GM13977 (cell line): ENCODE data around the gene TRPM4.
"Not testable (repeated sequence)": the region's sequence is repeated elsewhere in the genome, so short reads cannot be mapped to it uniquely, and the experiment has no call there.

Source experiments
- DNase-seq: peaks from one replicate; pipeline ENCODE4 v3.0.0; 2012; ENCODE audit warnings: low spot score
- CTCF ChIP-seq: IDR thresholded peaks from 2 replicates; pipeline ENCODE4 v1.5.1; 2012; ENCODE audit warnings: mild to moderate bottlenecking, control low read depth; ENCODE audit not compliant: insufficient read depth; ENCODE audit errors: extremely low read depth, missing control alignments
- in situ Hi-C: fragments of 300-500 bp; cut with MboI; formaldehyde crosslinking; loops from one replicate; pipeline ENCODE4 v1.12.0; 2022; ENCODE audit warnings: low sequenced_read_pairs, low pct_unique_long_range_greater_than_20kb, mixed read lengths, inconsistent platforms; ENCODE audit not compliant: unreplicated experiment

TRPM4 gene

GRCh38 chr19:49173198-49173597 lies 15.6 kb downstream of the TRPM4 start:
- in situ Hi-C loops: no loop called here
- no peak for TF ChIP-seq CTCF
- no peak for DNase-seq

GRCh38 chr19:49180659-49181058 lies 23.1 kb downstream of the TRPM4 start:
- TF ChIP-seq CTCF: no peak
- in situ Hi-C loops: no loop called here
- DNase-seq: no peak

GRCh38 chr19:49182010-49182847 lies 24.6 kb downstream of the TRPM4 start:
- DNase-seq, in situ Hi-C loops: not testable (repeated sequence)

- TF ChIP-seq CTCF: no peak
- no peak for DNase-seq
- in situ Hi-C loops: no loop called here
Measured at GRCh38 chr19:49182848-49183375, 25.3 kb downstream of the TRPM4 start.

- no peak for DNase-seq
- in situ Hi-C loops: no loop called here
- no peak for TF ChIP-seq CTCF
Measured at GRCh38 chr19:49186108-49186507, 28.5 kb downstream of the TRPM4 start.

GRCh38 chr19:49188626-49189200 lies 31.1 kb downstream of the TRPM4 start:
- in situ Hi-C loops: no loop called here
- TF ChIP-seq CTCF: no peak
- DNase-seq: no peak

GRCh38 chr19:49189259-49189658 lies 31.7 kb downstream of the TRPM4 start:
- no peak for DNase-seq
- TF ChIP-seq CTCF: no peak
- in situ Hi-C loops: no loop called here
